Measurements from ENCODE around the gene HSD11B1. TPM values are rescaled to one million over a fixed set of nuclear protein-coding genes. Genes with fewer than 3 reads are reported as not detected.

The HSD11B1 gene
- total RNA-seq, 2 experiments from 2014 or later, result 0.33 TPM; not detected in 1

GRCh38 chr1:209706622-209707021 lies 2.0 kb downstream of the HSD11B1 start:
- Mint-ChIP-seq H3K4me3 (no peak overlapping the region), H3K36me3 (ENCODE audit: low read depth) (no peaks in the 10 kb centered on the region), H3K4me1 (ENCODE audit: low read depth) (peaks cover 14% of the 10 kb centered on the region), H3K9me3 (no peaks in the 10 kb centered on the region), H3K27ac (no peak overlapping the region), H3K27me3 (no peaks in the 10 kb centered on the region)
- no peaks in the 10 kb centered on the region for H3K9me3 ChIP-seq (ENCODE audit: control insufficient read depth in 1 of 2, insufficient read depth in 1 of 2, low read length in 2 of 2)
- intact Hi-C loops (cut with DNase I, micrococcal nuclease), result no loop called here
- no peak overlapping the region for H3K4me3 ChIP-seq (ENCODE audit: low read length)
- no peaks in the 10 kb centered on the region for H3K27me3 ChIP-seq (ENCODE audit: control insufficient read depth in 1 of 2, insufficient read depth in 2 of 2, low read length in 2 of 2)
- H3K4me1 ChIP-seq (ENCODE audit: insufficient read depth, low read length), result no peaks in the 10 kb centered on the region
- ATAC-seq (ENCODE audit: poor library complexity), result no peak
- no peaks in the 10 kb centered on the region for H3K36me3 ChIP-seq (ENCODE audit: insufficient read depth, low read length)
- DNase-seq, result no peak
- no peak overlapping the region for H3K27ac ChIP-seq (ENCODE audit: low read depth in 1 of 2, low read length in 2 of 2)
- POLR2A ChIA-PET, result no interaction called here
- TF ChIP-seq CTCF (IDR thresholded peaks at IDR 0.05), result no peak
- CTCF ChIA-PET, result no interaction called here

- no peak for ATAC-seq (ENCODE audit: poor library complexity)
- no peak for DNase-seq
- H3K36me3 ChIP-seq (ENCODE audit: insufficient read depth, low read length), result no peaks in the 10 kb centered on the region
- no peak overlapping the region for H3K4me3 ChIP-seq (ENCODE audit: low read length)
- intact Hi-C loops (cut with DNase I, micrococcal nuclease), result no loop called here
- peaks cover 14% of the 10 kb centered on the region for H3K4me1 Mint-ChIP-seq (ENCODE audit: low read depth)
- ChIA-PET CTCF (interaction anchor here (1.1 kb wide), 1 partner anchor 16 kb away, joined by 3 read pairs; no protein-coding TSS in a partner anchor), POLR2A (no interaction called here)
- no peak overlapping the region for H3K27ac ChIP-seq (ENCODE audit: low read depth in 1 of 2, low read length in 2 of 2)
- H3K4me1 ChIP-seq (ENCODE audit: insufficient read depth, low read length), result no peaks in the 10 kb centered on the region
- H3K9me3 ChIP-seq (ENCODE audit: control insufficient read depth in 1 of 2, insufficient read depth in 1 of 2, low read length in 2 of 2), result no peaks in the 10 kb centered on the region
- no peak for TF ChIP-seq CTCF (IDR thresholded peaks at IDR 0.05)
- no peaks in the 10 kb centered on the region for H3K27me3 Mint-ChIP-seq
- H3K4me3 Mint-ChIP-seq, result no peak overlapping the region
- no peaks in the 10 kb centered on the region for H3K9me3 Mint-ChIP-seq
- H3K27me3 ChIP-seq (ENCODE audit: control insufficient read depth in 1 of 2, insufficient read depth in 2 of 2, low read length in 2 of 2), result no peaks in the 10 kb centered on the region
- H3K27ac Mint-ChIP-seq, result no peak overlapping the region
- H3K36me3 Mint-ChIP-seq (ENCODE audit: low read depth), result no peaks in the 10 kb centered on the region
Measured at GRCh38 chr1:209707308-209707707, 2.7 kb downstream of the HSD11B1 start.

DNA sequence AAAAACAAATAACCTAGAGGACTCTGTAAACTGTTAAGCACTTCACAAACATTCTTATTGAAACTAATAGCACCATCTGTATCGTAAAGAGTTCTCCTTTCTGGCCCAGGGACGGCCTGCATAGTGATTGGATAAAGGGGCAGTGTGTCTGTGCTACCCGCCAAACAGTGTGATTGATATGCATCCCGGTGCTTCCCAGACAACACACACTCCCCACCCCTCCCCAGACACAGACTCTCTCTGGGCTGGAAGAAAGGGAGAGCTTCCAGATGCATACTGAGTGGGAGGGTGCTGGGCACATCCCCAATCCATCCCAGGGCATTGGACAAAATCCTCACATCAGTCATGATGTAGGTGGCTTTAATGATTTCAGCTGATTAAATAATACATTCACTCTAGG lies 3.7 kb downstream of the HSD11B1 start:
- ATAC-seq (ENCODE audit: poor library complexity), result no peak
- Mint-ChIP-seq H3K27me3 (no peaks in the 10 kb centered on the region), H3K9me3 (no peaks in the 10 kb centered on the region), H3K36me3 (ENCODE audit: low read depth) (no peaks in the 10 kb centered on the region), H3K4me1 (ENCODE audit: low read depth) (peaks cover 14% of the 10 kb centered on the region), H3K27ac (no peak overlapping the region), H3K4me3 (no peak overlapping the region)
- H3K27ac ChIP-seq (ENCODE audit: low read depth in 1 of 2, low read length in 2 of 2), result no peak overlapping the region
- intact Hi-C loops (cut with DNase I, micrococcal nuclease), result no loop called here
- no peaks in the 10 kb centered on the region for H3K9me3 ChIP-seq (ENCODE audit: control insufficient read depth in 1 of 2, insufficient read depth in 1 of 2, low read length in 2 of 2)
- no peak overlapping the region for H3K4me3 ChIP-seq (ENCODE audit: low read length)
- no peak for DNase-seq
- TF ChIP-seq CTCF (IDR thresholded peaks at IDR 0.05), result no peak
- H3K36me3 ChIP-seq (ENCODE audit: insufficient read depth, low read length), result no peaks in the 10 kb centered on the region
- H3K4me1 ChIP-seq (ENCODE audit: insufficient read depth, low read length), result no peaks in the 10 kb centered on the region
- H3K27me3 ChIP-seq (ENCODE audit: control insufficient read depth in 1 of 2, insufficient read depth in 2 of 2, low read length in 2 of 2), result no peaks in the 10 kb centered on the region
- POLR2A ChIA-PET, result no interaction called here
- CTCF ChIA-PET, result interaction anchor here (1.1 kb wide), 1 partner anchor 17 kb away, joined by 3 read pairs; no protein-coding TSS in a partner anchor

Measured in CD4-positive, alpha-beta T cell (primary cell).